Left kidney (tissue), 8 donors: Measurements from ENCODE around the gene USP17L11. TPM values are rescaled to one million over a fixed set of nuclear protein-coding genes. Genes with fewer than 3 reads are reported as not detected.
"Not testable (repeated sequence)": the region's sequence is repeated elsewhere in the genome, so short reads cannot be mapped to it uniquely, and the experiment has no call there.

Experiments
- DNase-seq: peaks from one replicate; pipeline ENCODE4 v3.0.0-alpha.2; 2013
- long read RNA-seq, 8 donors: transcript quantifications; one replicate each; lab custom pipeline, GENCODE V29; 2026
- polyA plus RNA-seq: library from polyadenylated mRNA; unstranded; fragments of 120-200 nt; gene quantifications from one replicate; pipeline ENCODE4 v1.2.1, GENCODE V29; 2013; ENCODE audit not compliant: insufficient read length

USP17L11 gene, protein sequence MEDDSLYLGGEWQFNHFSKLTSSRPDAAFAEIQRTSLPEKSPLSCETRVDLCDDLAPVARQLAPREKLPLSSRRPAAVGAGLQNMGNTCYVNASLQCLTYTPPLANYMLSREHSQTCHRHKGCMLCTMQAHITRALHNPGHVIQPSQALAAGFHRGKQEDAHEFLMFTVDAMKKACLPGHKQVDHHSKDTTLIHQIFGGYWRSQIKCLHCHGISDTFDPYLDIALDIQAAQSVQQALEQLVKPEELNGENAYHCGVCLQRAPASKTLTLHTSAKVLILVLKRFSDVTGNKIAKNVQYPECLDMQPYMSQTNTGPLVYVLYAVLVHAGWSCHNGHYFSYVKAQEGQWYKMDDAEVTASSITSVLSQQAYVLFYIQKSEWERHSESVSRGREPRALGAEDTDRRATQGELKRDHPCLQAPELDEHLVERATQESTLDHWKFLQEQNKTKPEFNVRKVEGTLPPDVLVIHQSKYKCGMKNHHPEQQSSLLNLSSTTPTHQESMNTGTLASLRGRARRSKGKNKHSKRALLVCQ
- not detected for polyA plus RNA-seq
- long read RNA-seq, donor 1 = 0 reads
- long read RNA-seq, donor 2 = 0 reads
- long read RNA-seq, donor 3 = 0 reads
- long read RNA-seq, donor 4 = 0 reads
- long read RNA-seq, donor 5 = 0 reads
- long read RNA-seq, donor 6 = 0 reads
- long read RNA-seq, donor 7 = 0 reads
- long read RNA-seq, donor 8 = 0 reads

DNA sequence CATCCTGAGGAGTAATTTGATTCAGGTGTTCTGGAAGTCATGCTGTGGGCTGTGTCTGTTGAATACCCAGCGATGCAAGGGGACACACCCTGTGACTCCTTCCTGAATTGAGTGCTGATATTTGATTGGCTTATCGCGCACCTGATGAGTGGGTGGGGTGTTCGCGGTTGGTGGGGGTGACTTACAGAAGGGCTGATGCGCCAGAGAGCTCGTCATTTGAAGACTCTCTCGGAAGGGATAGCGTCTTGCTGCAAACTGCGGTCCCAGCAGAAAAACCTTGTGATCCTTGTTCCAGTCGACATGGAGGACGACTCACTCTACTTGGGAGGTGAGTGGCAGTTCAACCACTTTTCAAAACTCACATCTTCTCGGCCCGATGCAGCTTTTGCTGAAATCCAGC, at the start of gene USP17L11:
USP17L11 (plus strand) TSS at position 301 of the 400 bp plus-strand sequence; CDS start at position 301, 0 bp downstream.
- DNase-seq = not testable (repeated sequence)

DNA sequence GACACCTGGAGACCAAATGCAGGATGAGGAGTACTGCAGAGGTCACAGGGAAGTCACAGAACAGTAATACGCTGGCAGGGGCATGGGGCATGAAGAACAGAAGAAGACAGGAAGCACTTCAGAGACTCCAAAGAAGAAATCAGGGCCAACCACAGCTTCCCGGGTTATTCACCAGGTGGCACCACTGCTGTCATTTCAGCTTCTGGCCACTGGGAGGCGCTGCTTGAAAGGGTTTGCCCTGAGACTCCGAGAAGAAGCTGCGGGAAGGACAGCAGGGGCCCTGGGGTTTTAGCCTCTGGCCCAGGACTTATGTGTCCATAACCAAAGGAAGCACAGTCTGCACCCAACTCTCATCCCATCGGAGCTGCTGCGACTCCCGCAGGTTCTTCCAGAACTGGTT, 49.2 kb upstream of the USP17L11 start:
- DNase-seq = not testable (repeated sequence)

DNA sequence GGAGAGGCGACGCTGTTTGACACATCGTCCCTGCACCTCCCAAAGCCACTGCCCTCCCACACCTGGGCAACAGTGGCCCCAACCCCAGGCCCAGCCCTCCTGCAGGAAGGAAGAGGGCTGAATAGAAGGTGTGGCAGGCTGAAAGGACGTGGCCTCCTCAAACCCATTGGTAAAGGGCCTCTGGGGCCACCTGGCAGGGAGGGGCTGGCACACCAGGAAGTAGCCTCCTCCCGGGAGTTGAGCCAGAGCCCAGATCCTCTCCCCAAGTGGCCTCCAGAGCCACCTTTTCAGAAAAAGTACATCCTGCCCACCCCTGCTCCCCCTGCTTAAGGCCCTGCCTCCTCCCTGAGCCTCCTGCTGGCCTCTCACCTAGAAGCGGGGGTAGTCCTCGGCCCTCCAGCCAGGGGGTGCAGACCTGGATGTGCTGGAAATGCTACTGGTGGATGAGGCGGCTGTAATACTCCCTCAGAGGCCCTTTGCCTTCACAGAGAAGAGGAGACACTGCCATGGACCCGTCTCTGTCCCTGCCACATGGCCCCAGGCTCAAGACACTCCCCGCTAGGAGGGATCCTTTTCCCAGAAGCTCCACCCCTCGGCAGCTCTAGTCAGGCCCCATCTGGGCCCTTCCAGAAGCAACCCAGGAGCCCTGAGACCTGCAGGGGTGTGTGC, 45.3 kb upstream of the USP17L11 start, which contains the start of gene FAM90A26:
FAM90A26 (plus strand) TSS at position 619 of the 669 bp plus-strand sequence. CDS start 2,764 bp downstream, outside the sequence.
- not testable (repeated sequence) for DNase-seq

DNA sequence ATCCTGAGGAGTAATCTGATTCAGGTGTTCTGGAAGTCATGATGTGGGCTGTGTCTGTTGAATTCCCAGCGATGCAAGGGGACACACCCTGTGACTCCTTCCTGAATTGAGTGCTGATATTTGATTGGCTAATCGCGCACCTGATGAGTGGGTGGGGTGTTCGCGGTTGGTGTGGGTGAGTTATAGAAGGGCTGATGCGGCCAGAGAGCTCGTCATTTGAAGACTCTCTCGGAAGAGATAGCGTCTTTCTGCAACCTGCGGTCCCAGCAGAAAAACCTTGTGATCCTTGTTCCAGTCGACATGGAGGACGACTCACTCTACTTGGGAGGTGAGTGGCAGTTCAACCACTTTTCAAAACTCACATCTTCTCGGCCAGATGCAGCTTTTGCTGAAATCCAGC, 4.8 kb upstream of the USP17L11 start, which contains the start of gene USP17L10:
USP17L10 (plus strand) TSS at position 301 of the 400 bp plus-strand sequence; CDS start at position 301, 0 bp downstream.
- not testable (repeated sequence) for DNase-seq

DNA sequence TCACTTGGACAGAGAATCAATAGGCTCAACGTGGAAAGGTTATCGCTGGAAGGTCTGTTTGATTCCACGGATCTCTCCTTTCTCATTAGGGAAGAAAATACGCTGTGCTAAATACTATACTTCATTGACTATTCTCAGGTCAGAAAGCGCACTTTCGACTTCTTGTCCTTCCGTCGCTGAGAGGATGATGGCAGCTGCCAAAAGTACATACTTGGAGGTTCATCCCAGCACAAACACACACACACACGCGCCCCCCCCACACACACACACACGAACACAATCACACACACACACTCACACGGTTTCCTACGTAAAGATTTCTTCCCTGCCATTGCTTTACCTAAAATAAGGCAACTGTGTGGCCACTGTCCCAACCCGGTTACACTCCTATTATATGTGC, 504 bp upstream of the USP17L11 start:
- not testable (repeated sequence) for DNase-seq

DNA sequence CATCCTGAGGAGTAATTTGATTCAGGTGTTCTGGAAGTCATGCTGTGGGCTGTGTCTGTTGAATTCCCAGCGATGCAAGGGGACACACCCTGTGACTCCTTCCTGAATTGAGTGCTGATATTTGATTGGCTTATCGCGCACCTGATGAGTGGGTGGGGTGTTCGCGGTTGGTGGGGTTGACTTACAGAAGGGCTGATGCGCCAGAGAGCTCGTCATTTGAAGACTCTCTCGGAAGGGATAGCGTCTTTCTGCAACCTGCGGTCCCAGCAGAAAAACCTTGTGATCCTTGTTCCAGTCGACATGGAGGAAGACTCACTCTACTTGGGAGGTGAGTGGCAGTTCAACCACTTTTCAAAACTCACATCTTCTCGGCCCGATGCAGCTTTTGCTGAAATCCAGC, 4.6 kb downstream of the USP17L11 start, which contains the start of gene USP17L12:
USP17L12 (plus strand) TSS at position 301 of the 400 bp plus-strand sequence; CDS start at position 301, 0 bp downstream.
- DNase-seq = not testable (repeated sequence)

DNA sequence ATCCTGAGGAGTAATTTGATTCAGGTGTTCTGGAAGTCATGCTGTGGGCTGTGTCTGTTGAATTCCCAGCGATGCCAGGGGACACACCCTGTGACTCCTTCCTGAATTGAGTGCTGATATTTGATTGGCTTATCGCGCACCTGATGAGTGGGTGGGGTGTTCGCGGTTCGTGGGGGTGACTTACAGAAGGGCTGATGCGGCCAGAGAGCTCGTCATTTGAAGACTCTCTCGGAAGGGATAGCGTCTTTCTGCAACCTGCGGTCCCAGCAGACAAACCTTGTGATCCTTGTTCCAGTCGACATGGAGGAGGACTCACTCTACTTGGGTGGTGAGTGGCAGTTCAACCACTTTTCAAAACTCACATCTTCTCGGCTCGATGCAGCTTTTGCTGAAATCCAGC, 9.4 kb downstream of the USP17L11 start, which contains the start of gene USP17L13:
USP17L13 (plus strand) TSS at position 301 of the 400 bp plus-strand sequence; CDS start at position 301, 0 bp downstream.
- DNase-seq = not testable (repeated sequence)

DNA sequence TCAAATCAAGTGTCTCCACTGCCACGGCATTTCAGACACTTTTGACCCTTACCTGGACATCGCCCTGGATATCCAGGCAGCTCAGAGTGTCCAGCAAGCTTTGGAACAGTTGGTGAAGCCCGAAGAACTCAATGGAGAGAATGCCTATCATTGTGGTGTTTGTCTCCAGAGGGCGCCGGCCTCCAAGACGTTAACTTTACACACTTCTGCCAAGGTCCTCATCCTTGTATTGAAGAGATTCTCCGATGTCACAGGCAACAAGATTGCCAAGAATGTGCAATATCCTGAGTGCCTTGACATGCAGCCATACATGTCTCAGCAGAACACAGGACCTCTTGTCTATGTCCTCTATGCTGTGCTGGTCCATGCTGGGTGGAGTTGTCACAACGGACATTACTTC, 15.0 kb downstream of the USP17L11 start:
- DNase-seq = not testable (repeated sequence)

DNA sequence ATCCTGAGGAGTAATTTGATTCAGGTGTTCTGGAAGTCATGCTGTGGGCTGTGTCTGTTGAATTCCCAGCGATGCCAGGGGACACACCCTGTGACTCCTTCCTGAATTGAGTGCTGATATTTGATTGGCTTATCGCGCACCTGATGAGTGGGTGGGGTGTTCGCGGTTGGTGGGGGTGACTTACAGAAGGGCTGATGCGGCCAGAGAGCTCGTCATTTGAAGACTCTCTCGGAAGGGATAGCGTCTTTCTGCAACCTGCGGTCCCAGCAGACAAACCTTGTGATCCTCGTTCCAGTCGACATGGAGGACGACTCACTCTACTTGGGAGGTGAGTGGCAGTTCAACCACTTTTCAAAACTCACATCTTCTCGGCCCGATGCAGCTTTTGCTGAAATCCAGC, 18.9 kb downstream of the USP17L11 start, which contains the start of gene USP17L15:
USP17L15 (plus strand) TSS at position 301 of the 400 bp plus-strand sequence; CDS start at position 301, 0 bp downstream.
- not testable (repeated sequence) for DNase-seq

DNA sequence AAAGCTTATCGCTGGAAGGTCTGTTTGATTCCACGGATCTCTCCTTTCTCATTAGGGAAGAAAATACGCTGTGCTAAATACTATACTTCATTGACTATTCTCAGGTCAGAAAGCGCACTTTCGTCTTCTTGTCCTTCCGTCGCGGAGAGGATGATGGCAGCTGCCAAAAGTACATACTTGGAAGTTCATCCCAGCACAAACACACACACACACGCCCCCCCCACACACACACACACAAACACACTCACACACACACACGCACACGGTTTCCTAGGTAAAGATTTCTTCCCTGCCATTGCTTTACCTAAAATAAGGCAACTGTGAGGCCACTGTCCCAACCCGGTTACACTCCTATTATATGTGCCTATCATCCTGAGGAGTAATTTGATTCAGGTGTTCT, 23.3 kb downstream of the USP17L11 start:
- DNase-seq = not testable (repeated sequence)

DNA sequence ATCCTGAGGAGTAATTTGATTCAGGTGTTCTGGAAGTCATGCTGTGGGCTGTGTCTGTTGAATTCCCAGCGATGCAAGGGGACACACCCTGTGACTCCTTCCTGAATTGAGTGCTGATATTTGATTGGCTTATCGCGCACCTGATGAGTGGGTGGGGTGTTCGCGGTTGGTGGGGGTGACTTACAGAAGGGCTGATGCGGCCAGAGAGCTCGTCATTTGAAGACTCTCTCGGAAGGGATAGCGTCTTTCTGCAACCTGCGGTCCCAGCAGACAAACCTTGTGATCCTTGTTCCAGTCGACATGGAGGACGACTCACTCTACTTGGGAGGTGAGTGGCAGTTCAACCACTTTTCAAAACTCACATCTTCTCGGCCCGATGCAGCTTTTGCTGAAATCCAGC, 28.4 kb downstream of the USP17L11 start, which contains the start of gene USP17L17:
USP17L17 (plus strand) TSS at position 301 of the 400 bp plus-strand sequence; CDS start at position 301, 0 bp downstream.
- not testable (repeated sequence) for DNase-seq

DNA sequence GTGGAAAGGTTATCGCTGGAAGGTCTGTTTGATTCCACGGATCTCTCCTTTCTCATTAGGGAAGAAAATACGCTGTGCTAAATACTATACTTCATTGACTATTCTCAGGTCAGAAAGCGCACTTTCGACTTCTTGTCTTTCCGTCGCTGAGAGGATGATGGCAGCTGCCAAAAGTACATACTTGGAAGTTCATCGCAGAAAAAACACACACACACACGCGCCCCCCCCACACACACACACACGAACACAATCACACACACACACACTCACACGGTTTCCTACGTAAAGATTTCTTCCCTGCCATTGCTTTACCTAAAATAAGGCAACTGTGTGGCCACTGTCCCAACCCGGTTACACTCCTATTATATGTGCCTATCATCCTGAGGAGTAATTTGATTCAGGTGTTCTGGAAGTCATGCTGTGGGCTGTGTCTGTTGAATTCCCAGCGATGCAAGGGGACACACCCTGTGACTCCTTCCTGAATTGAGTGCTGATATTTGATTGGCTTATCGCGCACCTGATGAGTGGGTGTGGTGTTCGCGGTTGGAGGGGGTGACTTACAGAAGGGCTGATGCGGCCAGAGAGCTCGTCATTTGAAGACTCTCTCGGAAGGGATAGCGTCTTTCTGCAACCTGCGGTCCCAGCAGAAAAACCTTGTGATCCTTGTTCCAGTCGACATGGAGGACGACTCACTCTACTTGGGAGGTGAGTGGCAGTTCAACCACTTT, 32.9 kb downstream of the USP17L11 start, which contains the start of gene USP17L18:
USP17L18 (plus strand) TSS at position 678 of the 728 bp plus-strand sequence; CDS start at position 678, 0 bp downstream.
- DNase-seq = not testable (repeated sequence)

DNA sequence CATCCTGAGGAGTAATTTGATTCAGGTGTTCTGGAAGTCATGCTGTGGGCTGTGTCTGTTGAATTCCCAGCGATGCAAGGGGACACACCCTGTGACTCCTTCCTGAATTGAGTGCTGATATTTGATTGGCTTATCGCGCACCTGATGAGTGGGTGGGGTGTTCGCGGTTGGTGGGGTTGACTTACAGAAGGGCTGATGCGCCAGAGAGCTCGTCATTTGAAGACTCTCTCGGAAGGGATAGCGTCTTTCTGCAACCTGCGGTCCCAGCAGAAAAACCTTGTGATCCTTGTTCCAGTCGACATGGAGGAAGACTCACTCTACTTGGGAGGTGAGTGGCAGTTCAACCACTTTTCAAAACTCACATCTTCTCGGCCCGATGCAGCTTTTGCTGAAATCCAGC, 37.9 kb downstream of the USP17L11 start, which contains the start of gene USP17L19:
USP17L19 (plus strand) TSS at position 301 of the 400 bp plus-strand sequence; CDS start at position 301, 0 bp downstream.
- DNase-seq = not testable (repeated sequence)

DNA sequence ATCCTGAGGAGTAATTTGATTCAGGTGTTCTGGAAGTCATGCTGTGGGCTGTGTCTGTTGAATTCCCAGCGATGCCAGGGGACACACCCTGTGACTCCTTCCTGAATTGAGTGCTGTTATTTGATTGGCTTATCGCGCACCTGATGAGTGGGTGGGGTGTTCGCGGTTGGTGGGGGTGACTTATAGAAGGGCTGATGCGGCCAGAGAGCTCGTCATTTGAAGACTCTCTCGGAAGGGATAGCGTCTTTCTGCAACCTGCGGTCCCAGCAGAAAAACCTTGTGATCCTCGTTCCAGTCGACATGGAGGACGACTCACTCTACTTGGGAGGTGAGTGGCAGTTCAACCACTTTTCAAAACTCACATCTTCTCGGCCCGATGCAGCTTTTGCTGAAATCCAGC, 42.6 kb downstream of the USP17L11 start, which contains the start of gene USP17L20:
USP17L20 (plus strand) TSS at position 301 of the 400 bp plus-strand sequence; CDS start at position 301, 0 bp downstream.
- DNase-seq = not testable (repeated sequence)

DNA sequence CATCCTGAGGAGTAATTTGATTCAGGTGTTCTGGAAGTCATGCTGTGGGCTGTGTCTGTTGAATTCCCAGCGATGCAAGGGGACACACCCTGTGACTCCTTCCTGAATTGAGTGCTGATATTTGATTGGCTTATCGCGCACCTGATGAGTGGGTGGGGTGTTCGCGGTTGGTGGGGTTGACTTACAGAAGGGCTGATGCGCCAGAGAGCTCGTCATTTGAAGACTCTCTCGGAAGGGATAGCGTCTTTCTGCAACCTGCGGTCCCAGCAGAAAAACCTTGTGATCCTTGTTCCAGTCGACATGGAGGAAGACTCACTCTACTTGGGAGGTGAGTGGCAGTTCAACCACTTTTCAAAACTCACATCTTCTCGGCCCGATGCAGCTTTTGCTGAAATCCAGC, 47.4 kb downstream of the USP17L11 start, which contains the start of gene USP17L21:
USP17L21 (plus strand) TSS at position 301 of the 400 bp plus-strand sequence; CDS start at position 301, 0 bp downstream.
- not testable (repeated sequence) for DNase-seq

Other genes starting within 250 kb of the USP17L11 start
- gene FAM90A26, start 45.0 kb upstream of the USP17L11 start, polyA plus RNA-seq = 0.22 TPM
- gene USP17L10, start 4.7 kb upstream of the USP17L11 start, polyA plus RNA-seq = not detected
- not detected for gene USP17L12, start 4.7 kb downstream of the USP17L11 start, polyA plus RNA-seq
- gene USP17L13, start 9.5 kb downstream of the USP17L11 start, polyA plus RNA-seq = not detected
- not detected for gene USP17L15, start 19.0 kb downstream of the USP17L11 start, polyA plus RNA-seq
- gene USP17L17, start 28.5 kb downstream of the USP17L11 start, polyA plus RNA-seq = not detected
- gene USP17L18, start 33.2 kb downstream of the USP17L11 start, polyA plus RNA-seq = not detected
- gene USP17L19, start 38.0 kb downstream of the USP17L11 start, polyA plus RNA-seq = not detected
- not detected for gene USP17L20, start 42.7 kb downstream of the USP17L11 start, polyA plus RNA-seq
- gene USP17L21, start 47.5 kb downstream of the USP17L11 start, polyA plus RNA-seq = not detected
- gene USP17L22, start 52.2 kb downstream of the USP17L11 start, polyA plus RNA-seq = not detected
- gene USP17L24, start 109.8 kb downstream of the USP17L11 start, polyA plus RNA-seq = not detected
- not detected for gene USP17L25, start 114.5 kb downstream of the USP17L11 start, polyA plus RNA-seq
- gene USP17L26, start 119.3 kb downstream of the USP17L11 start, polyA plus RNA-seq = not detected
- not detected for gene USP17L5, start 124.0 kb downstream of the USP17L11 start, polyA plus RNA-seq
- gene USP17L27, start 128.7 kb downstream of the USP17L11 start, polyA plus RNA-seq = not detected
- not detected for gene USP17L28, start 133.5 kb downstream of the USP17L11 start, polyA plus RNA-seq
- not detected for gene USP17L29, start 138.2 kb downstream of the USP17L11 start, polyA plus RNA-seq
- not detected for gene USP17L30, start 147.7 kb downstream of the USP17L11 start, polyA plus RNA-seq
- gene DEFB131A, start 229.0 kb downstream of the USP17L11 start, polyA plus RNA-seq = not detected